Thoracic aorta (tissue), 2 donors: ENCODE results near the gene ZSCAN20. TPM values are rescaled to one million over a fixed set of nuclear protein-coding genes. Genes with fewer than 3 reads are reported as not detected.

ENCODE experiments used
- ATAC-seq: fragments of 150-250 bp; one replicate; pipeline ENCODE4 v1.8.0; 2017; ENCODE audit warnings: low read depth; ENCODE audit not compliant: insufficient number of reproducible peaks, low FRiP score
- DNase-seq: peaks from one replicate; pipeline ENCODE4 v3.0.0-alpha.2; 2020; ENCODE audit warnings: low spot score
- H3K27ac ChIP-seq, 2 donors: fragments of 200-600 bp; sonication (generic); 1 replicate in 1 of 2; 2 replicates in 1 of 2; pipeline ENCODE4 v1.5.1; 2016; ENCODE audit warnings: mild to moderate bottlenecking in 2 of 2, moderate library complexity in 2 of 2
- H3K27me3 ChIP-seq: fragments of 200-600 bp; sonication (generic); replicated peaks from 2 replicates; pipeline ENCODE4 v1.6.0; 2016; ENCODE audit warnings: mild to moderate bottlenecking; ENCODE audit not compliant: insufficient read depth
- H3K36me3 ChIP-seq: fragments of 200-600 bp; sonication (generic); one replicate; pipeline ENCODE4 v1.5.1; 2016
- H3K4me1 ChIP-seq, 2 donors: fragments of 200-600 bp; sonication (generic); 1 replicate in 1 of 2; 2 replicates in 1 of 2; pipeline versions ENCODE4 v1.5.1 to v1.6.0; 2016; ENCODE audit warnings: low read depth in 2 of 2, mild to moderate bottlenecking in 1 of 2; ENCODE audit not compliant: control insufficient read depth in 1 of 2
- H3K4me3 ChIP-seq: fragments of 200-600 bp; sonication (generic); 2 replicates; pipeline ENCODE4 v1.5.1; 2016; ENCODE audit warnings: mild to moderate bottlenecking
- H3K9me3 ChIP-seq: fragments of 200-600 bp; sonication (generic); 2 replicates; pipeline ENCODE4 v1.5.1; 2016
- total RNA-seq, 2 donors: library from RNA; depleted of rRNA; stranded (reverse); fragments of >200 nt; gene quantifications; one replicate each; pipeline versions ENCODE4 v1.1.0 to v1.2.3, GENCODE V29; 2016
- TF ChIP-seq, protein P1 (sequence below): fragments of 200-600 bp; sonication (generic); IDR thresholded peaks from one replicate; pipeline ENCODE4 v1.5.1; 2019; ENCODE audit warnings: antibody characterized with exemption

Gene ZSCAN20
- total RNA-seq, 2 donors from 2014 or later: 7.6 to 15.4 TPM

- no peaks in the 10 kb centered on the region for H3K36me3 ChIP-seq
- TF ChIP-seq, protein P1, sequence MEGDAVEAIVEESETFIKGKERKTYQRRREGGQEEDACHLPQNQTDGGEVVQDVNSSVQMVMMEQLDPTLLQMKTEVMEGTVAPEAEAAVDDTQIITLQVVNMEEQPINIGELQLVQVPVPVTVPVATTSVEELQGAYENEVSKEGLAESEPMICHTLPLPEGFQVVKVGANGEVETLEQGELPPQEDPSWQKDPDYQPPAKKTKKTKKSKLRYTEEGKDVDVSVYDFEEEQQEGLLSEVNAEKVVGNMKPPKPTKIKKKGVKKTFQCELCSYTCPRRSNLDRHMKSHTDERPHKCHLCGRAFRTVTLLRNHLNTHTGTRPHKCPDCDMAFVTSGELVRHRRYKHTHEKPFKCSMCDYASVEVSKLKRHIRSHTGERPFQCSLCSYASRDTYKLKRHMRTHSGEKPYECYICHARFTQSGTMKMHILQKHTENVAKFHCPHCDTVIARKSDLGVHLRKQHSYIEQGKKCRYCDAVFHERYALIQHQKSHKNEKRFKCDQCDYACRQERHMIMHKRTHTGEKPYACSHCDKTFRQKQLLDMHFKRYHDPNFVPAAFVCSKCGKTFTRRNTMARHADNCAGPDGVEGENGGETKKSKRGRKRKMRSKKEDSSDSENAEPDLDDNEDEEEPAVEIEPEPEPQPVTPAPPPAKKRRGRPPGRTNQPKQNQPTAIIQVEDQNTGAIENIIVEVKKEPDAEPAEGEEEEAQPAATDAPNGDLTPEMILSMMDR: no peak
- H3K4me1 ChIP-seq: no peaks in the 10 kb centered on the region
- no peaks in the 10 kb centered on the region for H3K27me3 ChIP-seq
- DNase-seq (no peak), ATAC-seq (no peak)
- H3K4me3 ChIP-seq: no peak overlapping the region
- H3K27ac ChIP-seq: no peak overlapping the region
- no peaks in the 10 kb centered on the region for H3K9me3 ChIP-seq
Observed at GRCh38 chr1:33438364-33439160, 33.9 kb upstream of the ZSCAN20 start.

DNA sequence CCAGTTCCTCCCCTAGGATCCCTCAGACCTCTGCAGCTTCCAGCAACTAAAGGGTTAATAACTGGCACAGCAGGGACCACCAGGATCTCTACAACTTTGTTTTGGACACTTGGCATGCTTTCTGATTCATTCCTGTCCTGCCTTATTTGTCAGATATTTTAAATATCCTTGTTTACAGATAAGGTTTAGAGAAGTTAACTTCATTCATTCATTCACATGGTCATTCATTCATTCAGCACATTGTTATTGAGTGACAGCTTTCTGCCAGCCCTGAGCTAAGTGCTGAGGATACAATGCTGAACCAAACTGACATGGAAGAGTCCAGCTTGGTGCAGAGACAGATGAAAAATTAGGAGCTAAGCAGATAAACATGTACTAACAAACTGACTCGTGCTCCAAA, 32.8 kb upstream of the ZSCAN20 start:
- DNase-seq (no peak), ATAC-seq (no peak)
- H3K27me3 ChIP-seq: no peaks in the 10 kb centered on the region
- no peaks in the 10 kb centered on the region for H3K36me3 ChIP-seq
- H3K9me3 ChIP-seq: no peaks in the 10 kb centered on the region
- no peak overlapping the region for H3K4me3 ChIP-seq
- H3K4me1 ChIP-seq: no peaks in the 10 kb centered on the region
- H3K27ac ChIP-seq: no peak overlapping the region
- TF ChIP-seq, protein P1: no peak

GRCh38 chr1:33441088-33441745, 31.2 kb upstream of the ZSCAN20 start:
- Histone ChIP-seq H3K27ac (no peak overlapping the region), H3K36me3 (no peaks in the 10 kb centered on the region), H3K9me3 (no peaks in the 10 kb centered on the region), H3K4me3 (no peak overlapping the region), H3K27me3 (no peaks in the 10 kb centered on the region), H3K4me1 (no peaks in the 10 kb centered on the region)
- TF ChIP-seq, protein P1: no peak
- no peak for DNase-seq
- ATAC-seq: no peak

DNA sequence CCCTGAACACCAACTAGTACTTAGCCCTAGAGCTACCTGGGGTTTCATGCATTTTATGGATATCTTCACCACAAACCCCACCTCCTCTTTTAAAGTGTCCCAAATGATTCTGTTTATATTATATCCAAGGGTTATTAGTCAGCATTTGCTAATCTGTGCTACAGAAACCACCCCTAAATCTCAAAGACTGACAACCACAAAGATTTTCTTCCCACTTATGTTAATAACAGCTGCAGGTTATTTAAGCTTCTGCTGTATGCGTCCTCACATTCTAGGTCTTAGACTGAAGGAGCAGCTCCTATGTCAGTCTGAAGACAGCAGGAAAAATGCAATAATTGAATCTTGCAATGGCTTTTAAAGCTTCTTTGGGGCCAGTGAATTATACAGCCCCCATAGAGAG, 30.3 kb upstream of the ZSCAN20 start:
- Histone ChIP-seq H3K4me3 (no peak overlapping the region), H3K27ac (no peak overlapping the region), H3K36me3 (no peaks in the 10 kb centered on the region), H3K9me3 (no peaks in the 10 kb centered on the region), H3K27me3 (no peaks in the 10 kb centered on the region), H3K4me1 (no peaks in the 10 kb centered on the region)
- DNase-seq: no peak
- ATAC-seq: no peak
- TF ChIP-seq, protein P1: no peak

GRCh38 chr1:33443080-33443704, 29.3 kb upstream of the ZSCAN20 start:
- no peak overlapping the region for H3K4me3 ChIP-seq
- H3K9me3 ChIP-seq: no peaks in the 10 kb centered on the region
- H3K27me3 ChIP-seq: no peaks in the 10 kb centered on the region
- no peaks in the 10 kb centered on the region for H3K36me3 ChIP-seq
- TF ChIP-seq, protein P1: no peak
- ATAC-seq (no peak), DNase-seq (no peak)
- no peaks in the 10 kb centered on the region for H3K4me1 ChIP-seq
- H3K27ac ChIP-seq: no peak overlapping the region
